GM21576 (cell line): Measurements from ENCODE around the gene ZFAND2B.
A peak's percentile ranks its signal among the peaks of the same experiment; 100 is the strongest.

Experiments used
- ATAC-seq: cut with Tn5 transposase; IDR thresholded peaks from one replicate; pipeline ENCODE4 v1.9.1; 2021; ENCODE audit warnings: mild to moderate bottlenecking, moderate library complexity; ENCODE audit not compliant: unreplicated experiment

Gene ZFAND2B

DNA sequence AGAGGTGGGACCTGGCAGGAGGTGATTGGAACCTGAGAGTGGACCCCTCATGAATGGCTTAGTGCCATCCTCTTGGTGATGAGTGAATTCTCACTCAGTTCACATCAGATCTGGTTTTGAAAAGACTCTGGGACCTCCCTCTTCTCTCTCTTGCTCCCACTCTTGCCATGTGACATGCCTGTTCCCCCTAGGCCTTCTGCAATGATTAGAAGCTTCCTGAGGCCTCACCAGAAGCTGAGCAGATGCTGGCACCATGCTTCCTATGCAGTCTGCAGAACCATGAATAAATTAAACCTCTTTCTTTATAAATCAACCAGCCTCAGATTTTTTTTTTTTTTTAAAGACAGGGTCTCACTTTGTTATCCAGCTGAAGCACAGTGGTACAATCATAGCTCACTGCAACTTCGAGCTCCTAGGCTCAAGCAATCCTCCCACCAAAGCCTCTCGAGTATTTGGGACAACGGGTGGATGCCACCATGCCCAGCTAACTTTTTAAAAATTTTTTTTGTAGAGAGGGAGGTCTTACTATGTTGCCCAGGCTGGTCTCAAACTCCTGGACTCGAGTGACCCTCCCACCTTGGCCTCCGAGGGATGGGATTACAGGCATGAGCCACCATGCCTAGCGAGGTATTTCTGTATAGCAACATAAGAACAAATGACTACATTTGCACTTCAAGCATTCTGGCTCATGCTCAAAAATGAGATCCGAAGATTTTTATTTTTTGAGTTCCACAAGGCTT lies 2.0 kb upstream of the ZFAND2B start:
- ATAC-seq, result no peak

- no peak for ATAC-seq
Observed at GRCh38 chr2:219205165-219205538, 1.4 kb upstream of the ZFAND2B start.

DNA sequence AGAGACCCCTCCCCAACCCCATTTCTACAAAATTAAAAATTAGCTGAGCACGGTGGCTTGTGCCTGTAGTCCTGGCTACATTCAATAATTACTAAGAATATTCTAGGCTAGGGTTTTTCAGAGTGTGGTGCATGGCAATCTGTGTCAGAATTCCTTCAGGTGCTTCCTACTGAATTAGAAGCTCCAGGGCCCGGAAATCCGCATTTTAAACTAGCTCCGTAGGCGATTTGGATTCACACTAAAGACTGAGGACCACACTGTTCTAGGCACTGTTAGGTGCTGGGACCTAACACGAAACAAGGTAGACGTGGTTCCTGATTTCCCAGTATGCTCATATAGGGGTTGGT lies 628 bp upstream of the ZFAND2B start:
- ATAC-seq, result no peak

- no peak for ATAC-seq
Observed at GRCh38 chr2:219207134-219207883, 727 bp downstream of the ZFAND2B start.

GRCh38 chr2:219207884-219208740 lies 1.5 kb downstream of the ZFAND2B start:
- no peak for ATAC-seq

DNA sequence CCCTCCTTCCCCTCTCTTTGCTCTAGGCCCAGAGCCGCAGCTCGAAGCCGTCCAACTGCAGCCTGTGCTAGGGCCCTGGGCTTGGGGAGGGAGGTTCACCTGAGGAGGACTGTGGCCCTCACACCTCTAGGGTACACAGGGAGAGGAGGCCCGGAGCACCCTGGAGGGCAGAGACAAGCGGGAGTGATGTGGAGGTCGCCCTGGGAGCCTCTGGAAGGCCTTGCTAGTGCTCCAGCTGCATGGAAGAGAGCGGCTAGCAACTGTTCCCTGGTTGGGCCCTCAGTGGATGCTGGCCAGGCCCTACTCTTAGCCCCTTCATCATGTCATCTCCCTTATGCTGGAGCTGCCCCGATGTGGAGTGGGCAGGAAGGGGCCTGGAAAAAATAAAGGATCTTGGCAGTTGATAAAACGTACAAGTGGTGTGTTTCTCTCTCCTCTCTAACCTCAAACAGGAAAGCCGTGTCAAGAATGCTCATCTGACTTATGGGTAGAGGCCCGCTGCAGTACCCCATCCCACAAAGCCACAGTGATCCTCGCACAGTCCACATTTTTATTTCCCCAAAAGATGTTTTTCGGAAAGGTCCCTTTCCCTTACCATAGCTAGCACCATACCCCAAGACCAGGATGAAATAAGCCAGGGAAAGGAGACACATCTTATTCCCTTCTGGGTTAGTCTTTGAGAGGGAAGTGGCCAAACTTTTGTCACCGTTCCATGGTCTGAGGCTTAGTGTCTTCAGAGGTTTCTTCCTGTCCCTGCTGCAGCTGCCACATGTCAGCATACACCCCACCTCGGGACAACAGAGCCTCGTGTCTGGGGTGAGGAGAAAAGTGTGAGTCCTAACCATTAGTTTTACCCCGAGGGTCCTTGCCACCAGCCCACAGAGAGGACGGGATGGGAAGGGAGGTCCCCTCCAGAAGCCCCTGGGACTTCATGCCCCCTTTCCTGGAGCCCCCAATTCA lies 2.9 kb downstream of the ZFAND2B start:
- ATAC-seq, result no peak

GRCh38 chr2:219210196-219210885 lies 3.8 kb downstream of the ZFAND2B start:
- ATAC-seq, result no peak

DNA sequence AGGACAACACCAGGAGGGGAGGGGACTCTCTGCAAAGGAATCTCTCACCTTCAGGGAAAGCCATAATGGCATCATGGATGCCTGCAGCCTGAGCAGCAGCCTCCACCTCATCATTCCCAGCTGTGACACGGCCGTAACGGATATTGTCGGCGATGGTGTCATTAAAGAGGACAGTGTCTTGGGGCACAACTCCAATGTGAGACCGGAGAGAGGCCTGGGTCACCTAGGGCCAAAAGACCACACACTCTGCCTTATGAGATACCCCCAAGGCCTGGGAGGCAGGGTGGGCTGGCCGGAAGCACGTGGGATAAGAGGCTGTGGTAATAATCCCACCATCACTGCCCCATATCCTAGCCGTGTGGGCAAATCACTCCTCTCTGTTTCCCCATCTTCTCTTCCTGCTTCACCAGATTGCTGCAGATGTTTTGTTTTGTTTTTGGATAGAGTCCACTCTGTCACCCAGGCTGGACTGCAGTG lies 4.3 kb downstream of the ZFAND2B start:
- ATAC-seq, result no peak

GRCh38 chr2:219213026-219213415 lies 6.4 kb downstream of the ZFAND2B start:
- ATAC-seq, result no peak

DNA sequence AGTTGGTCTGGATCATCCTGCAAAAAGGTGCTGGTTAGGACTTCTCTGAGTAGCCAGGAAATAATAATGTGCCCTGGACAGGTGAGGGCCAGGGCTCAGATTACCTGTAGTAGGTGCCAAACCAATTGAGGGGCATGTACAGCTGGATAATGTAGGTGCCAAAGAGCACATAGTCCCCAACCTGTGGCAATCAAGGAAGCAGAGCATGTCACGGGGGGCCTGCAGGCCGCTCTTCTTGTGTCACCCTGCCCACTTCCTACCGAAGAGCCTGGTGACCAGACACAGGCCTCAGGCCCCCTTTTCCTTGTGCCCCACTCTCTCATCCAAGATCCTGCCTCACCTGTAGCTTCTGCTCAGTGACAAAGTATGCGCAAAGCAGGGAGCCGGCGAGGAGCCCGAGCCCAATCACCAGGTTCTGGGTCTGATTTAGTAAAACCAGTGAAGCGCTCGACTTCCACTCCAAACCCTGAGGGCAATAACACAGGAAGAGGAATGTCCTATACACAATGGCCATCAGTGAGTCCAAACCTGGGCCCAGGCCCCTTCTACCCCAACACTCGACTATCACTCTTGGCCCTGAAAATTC lies 7.0 kb downstream of the ZFAND2B start:
- no peak for ATAC-seq

DNA sequence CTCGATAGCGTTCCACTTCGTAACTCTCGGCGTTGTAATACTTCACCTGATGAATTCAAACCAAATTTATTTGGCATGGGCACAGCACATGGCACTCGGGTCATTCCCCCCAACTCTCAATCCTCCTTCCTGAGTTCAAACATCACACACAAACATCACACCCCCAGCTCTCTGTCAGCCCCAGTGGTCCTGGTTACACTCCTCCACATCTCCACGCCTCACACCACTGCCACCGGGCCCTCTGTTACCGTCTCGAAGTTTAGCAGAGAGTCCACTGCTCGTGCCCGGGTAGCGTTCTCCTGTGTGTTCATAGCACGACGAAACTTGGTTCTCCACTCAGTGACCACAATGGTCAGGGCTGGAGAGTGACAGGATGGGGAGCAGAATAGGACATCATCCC lies 7.6 kb downstream of the ZFAND2B start:
- no peak for ATAC-seq

DNA sequence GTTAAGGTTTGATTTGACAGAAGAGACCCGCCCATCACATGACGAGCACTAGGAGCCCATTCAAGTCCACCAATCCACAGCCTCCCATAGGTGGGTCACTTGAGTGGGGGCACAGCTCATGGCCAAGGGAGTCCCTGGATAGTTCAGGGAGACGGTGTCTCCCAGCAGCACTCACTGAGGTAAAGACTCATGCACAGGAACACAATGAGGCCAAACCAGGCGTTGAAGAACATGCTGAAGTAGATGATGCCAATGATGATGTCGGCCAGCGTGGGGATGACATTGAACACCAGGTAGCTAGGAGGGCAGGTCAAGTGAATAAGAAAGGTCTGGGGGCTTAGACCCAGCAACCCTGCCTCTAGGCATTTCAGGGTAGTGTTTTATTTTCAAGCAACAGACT lies 8.2 kb downstream of the ZFAND2B start:
- ATAC-seq, result no peak

DNA sequence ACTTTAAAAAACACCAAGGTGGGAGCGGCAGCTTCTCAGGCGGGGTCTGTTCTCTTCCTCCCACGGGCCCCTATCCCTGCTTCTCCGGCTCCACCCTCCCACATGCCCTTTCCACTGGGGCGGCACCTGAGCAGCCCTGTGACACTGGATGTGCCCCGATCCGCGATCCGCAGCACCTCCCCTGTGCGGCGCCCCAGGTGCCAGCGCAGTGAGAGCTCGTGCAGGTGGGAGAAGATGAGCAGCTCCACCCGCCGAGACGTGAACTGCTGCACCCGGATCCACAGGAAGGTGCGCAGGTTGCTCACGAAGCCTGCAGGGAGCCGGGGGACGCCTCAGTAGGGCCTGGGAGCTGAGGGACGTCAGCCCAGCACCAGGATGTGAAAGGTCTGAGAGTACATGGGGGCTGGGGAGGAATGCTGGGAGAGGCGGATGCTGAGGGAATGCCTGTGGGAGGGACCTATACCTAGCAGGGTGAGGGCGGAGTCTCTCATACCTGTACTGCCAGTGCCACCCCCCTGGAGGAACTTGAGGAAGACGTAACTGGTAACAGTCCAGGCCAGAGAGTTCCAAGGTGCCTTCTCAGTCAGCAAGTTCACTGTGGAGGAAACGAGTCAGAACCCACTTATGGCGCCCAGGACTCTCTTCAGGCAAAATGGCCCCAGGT lies 9.4 kb downstream of the ZFAND2B start:
- ATAC-seq, result no peak

DNA sequence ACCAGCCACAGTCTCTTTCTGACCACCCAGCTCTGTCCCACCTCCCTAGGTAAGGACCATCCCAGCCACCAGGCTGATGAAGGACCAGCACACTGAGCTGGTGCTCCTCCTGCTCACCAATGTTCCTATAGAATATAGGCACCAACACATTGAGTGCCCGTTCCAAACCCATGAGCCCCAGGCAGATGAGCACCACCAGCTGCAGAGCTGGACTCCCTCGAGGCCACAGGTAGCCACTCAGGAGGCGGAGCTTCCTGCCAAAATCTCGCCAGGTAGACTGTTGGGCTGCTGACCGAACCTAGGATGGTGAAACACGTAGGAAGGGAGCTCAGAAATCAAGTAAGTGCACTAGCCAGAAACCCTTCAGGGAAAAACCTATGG lies 9.9 kb downstream of the ZFAND2B start:
- no peak for ATAC-seq

DNA sequence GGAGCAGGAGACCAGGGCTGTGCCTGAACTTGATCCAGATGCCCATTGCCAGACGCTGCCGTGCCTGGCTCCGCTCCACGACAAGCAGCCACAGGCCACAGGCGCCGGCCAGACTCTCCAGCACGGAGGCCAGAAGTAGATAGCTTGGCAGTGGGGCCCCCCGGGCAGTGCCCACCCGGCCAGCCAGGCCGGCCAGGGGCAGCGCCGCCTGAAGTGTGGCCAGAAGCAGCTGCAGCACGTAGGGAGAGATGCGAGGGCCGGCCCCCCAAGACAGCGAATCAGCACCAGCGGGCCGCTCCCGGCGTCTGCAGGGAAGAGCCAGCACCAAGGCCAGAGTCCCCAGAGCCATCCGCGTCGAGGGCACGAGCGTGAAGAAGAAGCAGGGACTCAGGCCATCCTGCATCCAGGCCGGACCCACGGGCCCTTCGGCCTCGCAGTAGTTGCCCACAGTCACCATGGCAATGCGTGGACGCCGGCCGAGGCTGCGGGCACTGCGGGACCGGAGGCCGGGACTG lies 11.7 kb downstream of the ZFAND2B start:
- ATAC-seq, result peak; percentile 16

DNA sequence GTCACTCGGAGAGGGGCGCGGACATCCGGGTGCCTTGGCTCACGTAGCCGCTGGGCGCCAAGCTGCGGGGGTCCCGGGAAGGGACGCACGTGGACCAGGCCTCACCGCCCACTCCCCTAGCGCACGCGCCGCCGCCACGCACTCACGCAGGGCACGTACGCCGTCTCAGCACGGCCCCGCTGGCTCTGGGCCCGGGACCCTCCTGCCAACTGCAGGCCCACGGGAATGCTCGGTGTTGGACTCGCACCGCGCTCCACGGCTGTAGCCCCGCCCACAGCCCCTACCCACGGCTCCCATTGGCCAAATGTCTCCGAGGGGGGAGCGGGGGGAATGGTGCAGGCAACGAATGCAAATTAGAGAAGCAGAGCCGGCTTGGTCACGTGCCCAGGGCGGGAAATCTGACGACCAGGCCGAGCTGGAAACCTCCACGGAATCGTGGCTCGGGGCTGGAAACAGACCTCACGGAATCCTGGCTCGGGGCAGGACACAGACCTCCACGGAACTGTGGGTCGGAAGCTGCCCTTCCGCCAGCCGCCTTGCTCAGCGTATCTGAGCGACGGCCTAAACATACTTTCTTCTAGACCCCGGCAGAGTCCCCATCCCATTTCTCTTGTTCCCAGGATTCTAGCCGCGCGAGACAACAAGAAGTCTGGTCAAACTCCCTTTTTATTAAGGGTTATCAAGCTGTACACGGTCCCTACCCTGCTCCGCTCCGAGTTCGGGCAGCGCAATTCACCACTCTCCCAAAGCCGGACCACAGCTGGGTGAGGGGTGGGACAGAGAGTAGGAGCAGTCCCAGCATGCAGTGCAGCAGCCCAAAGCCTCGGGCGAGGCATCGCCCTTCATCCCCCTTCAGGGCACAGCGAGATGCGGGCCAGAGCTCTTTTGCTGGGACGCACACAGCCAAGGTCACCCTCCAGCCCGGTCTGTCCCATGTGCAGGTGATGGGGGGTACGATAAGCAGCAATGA lies 12.4 kb downstream of the ZFAND2B start, which contains the start of gene ABCB6:
Gene ABCB6, minus strand, starts transcription at position 227 of the 970 bp plus-strand sequence. CDS start 285 bp downstream, outside the sequence.
- ATAC-seq, result peak; percentile 69

DNA sequence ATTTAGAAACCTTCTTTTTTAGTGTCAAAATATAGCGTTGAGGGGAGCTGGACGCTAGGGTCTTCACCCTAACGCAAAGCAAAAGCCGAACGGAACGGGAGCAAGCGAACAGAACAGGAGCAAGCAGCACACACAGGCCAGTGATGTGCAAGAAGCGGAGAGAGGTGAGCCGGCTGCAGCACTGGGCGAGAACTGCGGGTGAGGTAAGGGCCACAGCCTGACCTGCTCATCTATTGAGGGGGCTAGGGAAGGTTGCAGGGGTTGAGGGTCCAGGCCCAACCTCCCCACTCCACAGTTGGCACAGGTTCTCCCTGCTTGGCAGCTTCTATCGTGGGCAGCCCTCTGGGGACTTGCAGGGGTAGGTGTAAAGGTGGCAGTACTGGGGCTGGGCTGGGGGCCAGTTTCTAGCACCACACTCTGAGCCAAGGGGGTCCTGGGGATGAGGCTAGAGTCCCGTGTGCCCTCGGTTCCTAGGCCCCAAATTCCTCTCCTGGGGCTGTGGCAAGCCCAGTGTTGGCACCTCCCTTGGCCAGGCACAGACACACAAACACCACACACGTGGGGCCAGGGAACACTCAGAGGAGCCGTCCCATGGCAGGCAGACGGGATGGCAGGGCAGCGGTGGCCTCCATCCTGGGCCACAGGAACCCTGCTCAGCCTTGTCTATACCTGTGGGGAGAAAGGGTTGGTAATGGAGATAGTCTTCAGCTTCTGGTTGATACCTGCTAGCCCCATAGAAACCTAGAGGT lies 13.4 kb downstream of the ZFAND2B start:
- no peak for ATAC-seq
